Central memory CD4-positive, alpha-beta T cell (primary cell): ENCODE results near the gene C1QC.

Source experiments
- DNase-seq: peaks from one replicate; pipeline ENCODE4 v3.0.0; 2022
- total RNA-seq, 3 experiments: gene quantifications; one replicate each; lab custom pipeline; 2026; lab: John Stamatoyannopoulos, UW

Gene C1QC
- 0 reads per million in 3 experiments for total RNA-seq

GRCh38 chr1:22643381-22643780 is at the start of gene C1QC:
Gene C1QC (plus strand): TSS chr1:22643633. CDS start chr1:22644024, 391 bp downstream.
- DNase-seq: no peak

GRCh38 chr1:22594396-22594795 is 49.0 kb upstream of the C1QC start:
- no peak for DNase-seq

DNA sequence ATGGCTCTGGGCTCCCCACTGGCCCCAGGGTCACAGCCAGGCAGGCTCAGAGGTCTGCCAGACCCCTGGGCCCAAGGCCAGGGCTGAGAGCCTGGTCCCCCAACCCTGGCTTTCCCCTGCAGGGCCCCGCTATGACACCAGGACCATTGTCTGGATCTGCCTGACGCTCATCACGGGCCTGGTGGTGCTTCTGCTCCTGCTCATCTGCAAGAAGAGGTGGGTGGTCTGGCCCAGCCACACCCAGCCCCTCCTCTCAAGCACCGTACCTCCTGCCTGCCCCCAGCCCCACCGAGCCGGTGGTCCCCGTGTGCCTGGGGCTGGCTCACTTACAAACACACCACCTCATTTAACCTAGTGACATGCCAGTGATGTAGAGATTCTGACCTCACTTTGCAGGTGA is 48.3 kb upstream of the C1QC start:
- DNase-seq: no peak

GRCh38 chr1:22597301-22597965 is 46.0 kb upstream of the C1QC start:
- no peak for DNase-seq

DNA sequence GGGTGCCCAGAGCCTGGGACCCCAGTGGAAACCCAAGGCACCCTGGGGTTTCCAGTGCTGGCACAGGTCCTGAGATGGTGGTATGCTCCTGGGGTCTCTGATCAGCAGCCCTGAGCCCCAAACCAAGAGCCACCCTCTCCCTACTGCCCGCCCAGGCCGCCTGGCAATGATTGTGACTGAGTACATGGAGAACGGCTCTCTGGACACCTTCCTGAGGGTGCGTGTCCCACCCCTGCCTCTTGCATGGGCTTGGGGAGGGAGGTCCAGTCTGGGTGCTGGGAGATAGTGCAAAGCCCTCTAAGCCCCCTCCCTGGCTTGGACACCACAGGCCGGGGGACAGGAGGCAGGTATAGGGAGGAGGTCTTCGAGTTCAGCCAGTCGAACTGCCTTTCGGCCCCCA is 45.4 kb upstream of the C1QC start:
- DNase-seq: no peak

- DNase-seq: no peak
Measured at GRCh38 chr1:22598736-22599135, 44.7 kb upstream of the C1QC start.

DNA sequence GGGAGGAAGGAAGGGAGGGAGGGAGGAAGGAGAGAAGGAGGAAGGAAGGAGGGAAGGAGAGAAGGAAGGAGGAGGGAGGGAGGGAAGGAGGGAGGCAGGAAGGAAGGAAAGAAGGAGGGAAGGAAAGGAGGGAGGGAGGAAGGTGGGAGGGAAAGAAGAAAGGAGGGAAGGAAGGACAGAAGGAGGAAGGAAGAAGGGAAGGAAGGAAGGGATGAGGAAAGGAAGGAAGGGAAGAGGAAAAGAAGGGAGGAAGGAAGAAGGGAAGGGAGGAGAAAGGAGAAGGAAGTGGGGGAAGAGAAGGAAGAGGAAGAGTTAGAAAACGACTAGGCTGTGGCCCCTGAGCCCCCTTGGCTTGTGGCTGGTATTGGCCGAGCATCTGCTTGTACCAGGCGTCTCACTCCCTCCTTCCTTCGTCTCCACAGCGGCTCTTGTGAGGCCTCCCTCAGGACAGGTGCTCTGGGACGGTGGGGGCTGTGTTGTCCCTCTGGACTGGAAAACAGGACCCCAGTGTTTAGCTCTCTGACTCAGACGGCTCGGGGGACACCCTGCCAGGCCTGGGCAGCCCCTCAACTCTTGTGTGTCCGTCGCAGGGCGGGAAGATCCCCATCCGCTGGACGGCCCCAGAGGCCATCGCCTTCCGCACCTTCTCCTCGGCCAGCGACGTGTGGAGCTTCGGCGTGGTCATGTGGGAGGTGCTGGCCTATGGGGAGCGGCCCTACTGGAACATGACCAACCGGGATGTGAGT is 43.2 kb upstream of the C1QC start:
- DNase-seq: no peak

DNA sequence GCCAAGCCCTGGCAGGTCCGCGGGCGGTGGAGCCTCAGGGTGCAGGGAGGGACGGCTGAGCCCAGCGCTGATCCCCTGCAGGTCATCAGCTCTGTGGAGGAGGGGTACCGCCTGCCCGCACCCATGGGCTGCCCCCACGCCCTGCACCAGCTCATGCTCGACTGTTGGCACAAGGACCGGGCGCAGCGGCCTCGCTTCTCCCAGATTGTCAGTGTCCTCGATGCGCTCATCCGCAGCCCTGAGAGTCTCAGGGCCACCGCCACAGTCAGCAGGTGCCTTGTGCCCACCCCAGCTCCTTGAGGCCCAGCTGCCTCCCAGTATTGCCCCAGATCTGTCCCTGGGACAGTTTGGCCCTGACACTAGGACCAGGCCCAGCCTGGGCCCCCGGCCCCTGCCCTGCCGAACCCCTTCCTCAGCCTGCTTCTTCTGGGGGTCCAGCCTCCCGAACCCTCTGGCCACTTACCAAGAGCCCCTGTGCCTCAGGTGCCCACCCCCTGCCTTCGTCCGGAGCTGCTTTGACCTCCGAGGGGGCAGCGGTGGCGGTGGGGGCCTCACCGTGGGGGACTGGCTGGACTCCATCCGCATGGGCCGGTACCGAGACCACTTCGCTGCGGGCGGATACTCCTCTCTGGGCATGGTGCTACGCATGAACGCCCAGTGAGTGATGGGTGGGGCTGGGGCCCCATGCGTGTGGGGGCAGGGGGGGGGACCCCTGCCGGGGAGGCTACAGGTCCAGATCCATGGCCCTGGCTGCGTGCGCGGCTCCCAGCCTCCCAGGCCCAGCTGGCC is 42.4 kb upstream of the C1QC start:
- DNase-seq: no peak

- no peak for DNase-seq
Measured at GRCh38 chr1:22601610-22602009, 41.8 kb upstream of the C1QC start.

GRCh38 chr1:22602060-22602740 is 41.2 kb upstream of the C1QC start:
- no peak for DNase-seq

- no peak for DNase-seq
Measured at GRCh38 chr1:22606161-22606560, 37.3 kb upstream of the C1QC start.

DNA sequence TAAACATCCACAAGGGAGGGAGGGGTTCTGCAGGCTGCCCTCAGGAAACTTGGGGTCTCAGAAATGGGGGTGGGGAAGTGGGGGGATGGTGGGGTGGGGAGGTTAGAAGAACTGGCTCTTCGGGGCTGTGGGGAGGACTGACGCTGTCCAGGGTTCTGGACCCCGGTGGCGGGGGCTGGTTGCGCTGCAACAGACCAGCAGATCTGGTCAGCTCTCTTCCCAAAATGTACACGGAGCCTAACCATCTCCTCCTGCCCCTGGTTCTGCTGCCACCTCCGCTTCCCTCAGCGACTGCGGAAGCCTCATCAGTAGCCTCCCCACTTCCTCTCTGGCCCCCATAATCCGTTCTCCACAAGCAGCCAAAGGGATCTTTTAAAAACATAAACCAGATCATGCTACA is 36.3 kb upstream of the C1QC start:
- DNase-seq: no peak

GRCh38 chr1:22608361-22608760 is 35.1 kb upstream of the C1QC start:
- no peak for DNase-seq

DNA sequence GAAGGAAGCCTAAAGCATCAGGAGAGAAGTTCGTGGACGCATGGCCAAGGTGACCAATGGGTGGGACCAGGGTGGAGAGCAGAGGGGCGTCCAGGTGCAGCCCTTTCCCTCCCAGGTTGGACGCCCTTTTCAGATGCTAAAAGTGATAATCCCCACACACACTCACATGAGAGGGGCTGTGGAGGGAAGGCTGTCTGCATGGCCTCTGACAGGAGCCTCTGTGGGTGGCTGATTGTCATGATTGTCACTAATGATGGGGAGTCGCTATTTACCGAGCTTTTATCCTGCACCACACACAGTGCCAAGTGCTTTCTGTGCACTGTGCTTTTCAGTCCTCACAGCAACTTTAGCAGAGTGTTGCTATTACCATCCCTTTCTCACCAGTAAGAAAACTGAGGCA is 34.1 kb upstream of the C1QC start:
- no peak for DNase-seq

- no peak for DNase-seq
Measured at GRCh38 chr1:22611530-22611947, 31.9 kb upstream of the C1QC start.

DNA sequence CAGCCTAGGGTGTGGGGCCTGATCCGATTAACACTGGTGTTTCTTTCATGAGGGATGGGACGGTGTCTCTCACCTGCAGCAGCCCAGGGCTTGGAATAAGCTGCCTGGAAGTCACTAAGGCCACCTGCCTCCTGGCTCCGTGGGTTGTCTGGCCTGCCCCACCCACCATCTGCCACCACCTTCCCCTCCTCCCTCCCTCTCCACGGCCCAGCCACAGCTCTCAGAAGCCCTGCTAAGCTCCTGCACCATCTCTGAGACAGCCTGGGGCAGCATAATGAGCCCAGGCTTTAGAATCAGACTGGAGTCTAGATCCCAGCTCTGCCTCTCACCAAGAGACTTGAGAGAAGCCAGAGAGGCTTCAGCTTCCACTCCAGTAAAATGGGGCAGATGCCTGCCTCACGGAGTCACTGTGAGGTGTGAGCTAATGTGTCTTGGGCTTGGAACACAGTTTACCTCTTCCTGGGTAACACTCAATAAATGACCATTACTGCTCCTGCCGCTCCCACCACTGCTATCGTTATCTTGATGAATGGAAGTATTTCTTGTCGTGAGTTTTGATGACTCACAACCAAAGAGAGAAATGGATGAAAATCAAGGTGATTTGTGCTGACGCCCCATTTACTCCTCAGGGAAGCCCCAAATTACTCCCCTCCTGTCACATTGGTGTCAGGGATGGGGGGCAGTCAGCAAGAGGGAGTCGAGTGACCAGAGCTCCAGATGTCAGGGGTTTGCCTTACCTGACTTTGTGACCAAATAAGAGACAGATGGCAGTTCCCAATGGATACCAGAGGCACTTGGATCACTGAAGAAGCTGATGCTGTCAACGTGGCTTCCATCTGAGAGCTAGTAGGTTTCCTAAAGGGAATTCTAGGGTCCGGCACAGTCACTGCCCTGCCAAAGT is 30.5 kb upstream of the C1QC start:
- DNase-seq: no peak

DNA sequence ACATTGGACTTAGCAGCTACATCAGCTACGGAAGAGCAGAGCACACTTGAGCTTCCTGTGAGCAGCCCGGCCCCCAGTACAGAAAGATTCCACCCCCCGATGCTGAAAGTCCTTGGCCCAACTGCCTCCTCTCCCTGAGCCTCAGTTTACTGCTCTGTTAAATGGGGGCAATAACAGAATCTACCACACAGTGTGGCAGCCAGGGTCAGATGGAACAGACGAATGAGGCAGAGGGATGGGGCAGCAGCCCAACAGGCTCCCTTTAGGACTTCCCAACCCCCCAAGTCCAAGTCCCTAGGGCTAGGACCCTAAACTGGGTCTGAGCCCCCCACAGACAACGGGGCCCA is 29.9 kb upstream of the C1QC start:
- DNase-seq: no peak

DNA sequence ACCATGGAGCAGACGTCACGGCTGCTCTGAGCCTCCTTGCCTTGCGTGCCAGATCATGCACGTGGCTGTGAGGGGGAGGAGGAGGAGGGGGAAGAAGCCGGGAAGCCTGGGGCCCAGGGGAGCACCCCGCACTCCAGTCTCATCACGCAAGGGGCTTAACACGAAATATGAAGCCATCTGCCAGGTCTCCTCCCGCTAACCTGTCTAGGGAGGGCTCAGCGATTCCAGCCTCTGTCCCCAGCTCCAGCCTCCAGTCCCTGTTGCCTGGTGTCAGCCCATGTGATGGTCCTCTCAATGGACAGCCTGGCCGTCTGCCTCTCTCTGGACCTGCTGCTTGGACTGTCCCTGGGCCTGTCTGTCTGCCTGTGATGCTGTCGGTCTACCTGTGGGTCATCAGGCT is 29.5 kb upstream of the C1QC start:
- no peak for DNase-seq

- no peak for DNase-seq
Measured at GRCh38 chr1:22615886-22616285, 27.5 kb upstream of the C1QC start.

DNA sequence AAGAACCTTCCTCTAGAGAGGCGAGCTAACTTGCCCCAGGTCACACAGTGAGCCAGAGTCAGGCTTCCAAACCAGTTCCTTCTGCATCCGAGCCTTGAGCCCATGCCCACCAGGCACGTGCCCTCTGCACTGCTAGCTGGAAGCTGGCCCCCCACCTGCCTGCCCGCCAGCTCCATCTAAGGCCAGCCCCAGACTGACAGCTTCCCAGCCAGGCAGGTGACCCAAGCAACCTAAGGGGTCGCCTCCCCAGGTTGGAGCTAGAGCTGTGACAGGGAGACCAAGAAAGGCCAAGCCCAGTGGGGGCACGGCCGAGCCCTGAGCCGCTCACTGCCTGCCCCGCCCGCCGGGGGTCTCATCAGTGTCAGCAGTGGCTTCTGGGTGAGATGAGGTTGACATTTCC is 26.9 kb upstream of the C1QC start:
- no peak for DNase-seq

DNA sequence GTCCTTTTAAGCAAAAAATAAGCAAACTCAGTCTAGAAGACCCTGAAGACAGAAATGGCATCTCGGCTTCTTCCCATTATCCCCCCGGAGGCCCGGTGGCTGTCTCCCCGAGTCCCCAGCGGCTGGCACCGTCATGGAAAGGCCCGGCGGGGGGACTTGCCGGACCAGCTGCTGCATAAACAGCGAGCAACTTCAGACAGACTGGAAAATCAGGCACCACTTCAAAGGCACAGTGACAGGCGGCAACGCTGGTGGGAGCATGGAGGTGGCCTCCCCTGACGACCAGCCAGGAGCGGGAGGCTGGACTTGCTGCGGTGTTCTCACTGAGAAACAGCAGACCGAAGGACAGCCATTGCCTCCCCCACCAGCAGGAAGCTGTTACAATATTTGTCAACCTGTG is 25.4 kb upstream of the C1QC start:
- no peak for DNase-seq

DNA sequence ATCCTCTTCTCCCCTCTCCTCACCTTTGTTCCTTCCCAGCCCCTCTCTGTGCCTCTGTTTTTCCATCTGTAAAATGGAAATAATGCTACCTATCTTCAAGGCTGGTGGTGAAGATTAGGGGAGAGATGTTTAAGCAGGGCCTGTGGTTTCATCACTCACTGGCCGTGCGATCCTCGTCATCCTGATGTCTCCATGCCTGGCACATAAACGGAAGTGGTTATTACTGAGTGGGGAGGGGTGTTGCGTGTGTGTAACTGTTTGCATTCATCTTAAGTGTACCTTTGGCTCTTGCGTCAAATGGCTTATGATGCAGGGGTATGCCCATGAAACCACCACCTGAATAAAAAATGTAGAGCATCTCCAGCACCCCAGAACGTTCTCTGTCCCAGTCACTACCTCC is 24.2 kb upstream of the C1QC start:
- DNase-seq: no peak
